Measurements from ENCODE around the gene SERPIND1. TPM values are rescaled to one million over a fixed set of nuclear protein-coding genes. Genes with fewer than 3 reads are reported as not detected.
"Not testable (repeated sequence)": the region's sequence is repeated elsewhere in the genome, so short reads cannot be mapped to it uniquely, and the experiment has no call there.

SERPIND1 gene
- not detected in 2 replicates for total RNA-seq (2014; rRNA removed; shearing (Covaris generic))

- no peak for DNase-seq (ENCODE audit: low spot score)
Observed at GRCh38 chr22:20773793-20774212, at the start of gene SERPIND1. Gene SERPIND1, plus strand, starts transcription at chr22:20774113. Its CDS starts 5,200 bp downstream, at chr22:20779313.

- DNase-seq (ENCODE audit: low spot score): no peak
Observed at GRCh38 chr22:20724676-20725454, 49.0 kb upstream of the SERPIND1 start.

GRCh38 chr22:20725987-20726558 is 47.8 kb upstream of the SERPIND1 start:
- DNase-seq (ENCODE audit: low spot score): no peak

- no peak for DNase-seq (ENCODE audit: low spot score)
Observed at GRCh38 chr22:20727118-20728015, 46.5 kb upstream of the SERPIND1 start.

- DNase-seq (ENCODE audit: low spot score): no peak
Observed at GRCh38 chr22:20728523-20729190, 45.3 kb upstream of the SERPIND1 start.

- no peak for DNase-seq (ENCODE audit: low spot score)
Observed at GRCh38 chr22:20729194-20729593, 44.7 kb upstream of the SERPIND1 start.

- not testable (repeated sequence) for DNase-seq (ENCODE audit: low spot score)
Observed at GRCh38 chr22:20732431-20732830, 41.5 kb upstream of the SERPIND1 start.

GRCh38 chr22:20735356-20736162 is 38.4 kb upstream of the SERPIND1 start:
- DNase-seq (ENCODE audit: low spot score): not testable (repeated sequence)

- DNase-seq (ENCODE audit: low spot score): not testable (repeated sequence)
Observed at GRCh38 chr22:20736891-20737290, 37.0 kb upstream of the SERPIND1 start.

- DNase-seq (ENCODE audit: low spot score): no peak
Observed at GRCh38 chr22:20738394-20739089, 35.4 kb upstream of the SERPIND1 start.

GRCh38 chr22:20740222-20740951 is 33.5 kb upstream of the SERPIND1 start:
- no peak for DNase-seq (ENCODE audit: low spot score)

- no peak for DNase-seq (ENCODE audit: low spot score)
Observed at GRCh38 chr22:20741008-20741633, 32.8 kb upstream of the SERPIND1 start.

- peak; percentile 87 for DNase-seq (ENCODE audit: low spot score)
Observed at GRCh38 chr22:20741634-20742581, 32.0 kb upstream of the SERPIND1 start.

- no peak for DNase-seq (ENCODE audit: low spot score)
Observed at GRCh38 chr22:20742764-20743163, 31.1 kb upstream of the SERPIND1 start.

- DNase-seq (ENCODE audit: low spot score): no peak
Observed at GRCh38 chr22:20744456-20744855, 29.5 kb upstream of the SERPIND1 start.

GRCh38 chr22:20745119-20745518 is 28.8 kb upstream of the SERPIND1 start:
- no peak for DNase-seq (ENCODE audit: low spot score)

- DNase-seq (ENCODE audit: low spot score): no peak
Observed at GRCh38 chr22:20746431-20747189, 27.3 kb upstream of the SERPIND1 start.

Measured in HT-29 (cell line).